Psoas muscle (tissue), 8 donors: Measurements from ENCODE around the gene TTLL6. TPM values are rescaled to one million over a fixed set of nuclear protein-coding genes. Genes with fewer than 3 reads are reported as not detected.

Source experiments
- ATAC-seq, 4 donors: fragments of 200-7000 bp; cut with Tn5 transposase; one replicate each; pipeline ENCODE4 v1.9.1; 2020; ENCODE audit warnings: moderate library complexity in 3 of 4, mild to moderate bottlenecking in 2 of 4
- DNase-seq, 2 donors: peaks; one replicate each; pipeline ENCODE4 v3.0.0-alpha.2; 2020
- H3K27ac ChIP-seq: fragments of 200-600 bp; one replicate; pipeline ENCODE4 v1.8.0; 2022
- H3K27me3 ChIP-seq, 3 donors: fragments of 200-600 bp in 1 of 3; one replicate each; pipeline versions ENCODE4 v1.6.1 to v1.8.0; 2013 to 2022; ENCODE audit warnings: low read length in 2 of 3, mild to moderate bottlenecking in 2 of 3, moderate library complexity in 1 of 3; ENCODE audit not compliant: insufficient read depth in 3 of 3
- H3K36me3 ChIP-seq, 2 donors: fragments of 200-600 bp in 1 of 2; one replicate each; pipeline versions ENCODE4 v1.6.1 to v1.8.0; 2013 to 2022; ENCODE audit warnings: low read depth in 1 of 2, mild to moderate bottlenecking in 1 of 2, moderate library complexity in 1 of 2; ENCODE audit not compliant: insufficient read depth in 1 of 2
- H3K4me1 ChIP-seq: fragments of 200-600 bp; one replicate; pipeline ENCODE4 v1.8.0; 2022
- H3K4me3 ChIP-seq: fragments of 200-600 bp; one replicate; pipeline ENCODE4 v1.8.0; 2022; ENCODE audit warnings: mild to moderate bottlenecking
- H3K9me3 ChIP-seq: fragments of 200-600 bp; one replicate; pipeline ENCODE4 v1.8.0; 2022
- CTCF ChIP-seq: fragments of 200-600 bp; IDR thresholded peaks from one replicate; pipeline ENCODE4 v1.8.0; 2022; ENCODE audit warnings: antibody characterized with exemption
- WGBS, 3 donors: extraction: QIAGEN DNeasy Blood & Tissue Kit; methylation state at CpG; one replicate each; pipeline versions ENCODE4 v1.1.6 to v1.1.7; 2013; 5-methylcytosine and 5-hydroxymethylcytosine counted together
- intact Hi-C, 2 donors: fragments of 100-400 bp; cut with DNase I; formaldehyde crosslinking; loops; one replicate each; pipeline versions ENCODE4 v1.11.0 to v1.14.2; 2022
- polyA plus RNA-seq, 3 donors: library from polyadenylated mRNA; stranded (reverse); fragments of 200-250 nt; gene quantifications; one replicate each; pipeline ENCODE4 v1.2.3, GENCODE V29; 2013
- total RNA-seq, 4 donors: library from RNA; stranded (reverse); fragmentation: NEBNext Ultra II Directional in 2 of 4; extraction: Animal tissue kit (Norgen Biotek cat#: 25700) in 2 of 4; gene quantifications; one replicate each; pipeline versions ENCODE4 v1.2.1 to v1.2.4, GENCODE V29; 2021 to 2023
- donor health status: healthy with polysubstance abuse.
- donor health status: DM: no; HTN: no; CAD: no; lungs with moderate emphysema.
- donor health status: Bipolar disorder and iron deficiency.
- donor health status: healthy.
- donor health status: DM: yes; HTN: yes; CAD: no.
- donor health status: DM: no; HTN: no; CAD: no.
- donor health status: DM: no; HTN: no; CAD: no.
- donor health status: DM: yes; HTN: yes; CAD: no.

The TTLL6 gene
- total and polyA plus RNA-seq, 7 donors = 0.03 to 0.05 TPM; not detected in 5

GRCh38 chr17:48769009-48769675 is 47.9 kb downstream of the TTLL6 start:
- TF ChIP-seq CTCF = no peak
- DNase-seq = no peak
- intact Hi-C loops = no loop called here
- Histone ChIP-seq H3K4me1 (no peaks in the 10 kb centered on the region), H3K9me3 (no peaks in the 10 kb centered on the region), H3K27me3 (peaks cover 2 to 59% (median 6%) of the 10 kb centered on the region in 3 donors), H3K27ac (no peak overlapping the region), H3K4me3 (no peak overlapping the region), H3K36me3 (no peaks in the 10 kb centered on the region)
- no peak for ATAC-seq
- 59 to 70% (median 66%) methylated on average over 5 of the region's 5 CpGs for WGBS, 3 donors

GRCh38 chr17:48767263-48767774 is 49.7 kb downstream of the TTLL6 start:
- Histone ChIP-seq H3K36me3 (no peaks in the 10 kb centered on the region), H3K27ac (no peak overlapping the region), H3K4me3 (no peak overlapping the region), H3K27me3 (peaks cover 2 to 66% (median 3%) of the 10 kb centered on the region in 3 donors), H3K9me3 (no peaks in the 10 kb centered on the region), H3K4me1 (no peaks in the 10 kb centered on the region)
- 62 to 77% (median 74%) methylated on average over 4 of the region's 4 CpGs for WGBS, 3 donors
- intact Hi-C loops = no loop called here
- DNase-seq = no peak
- TF ChIP-seq CTCF = no peak
- no peak for ATAC-seq

- no peak overlapping the region for H3K27ac ChIP-seq
- H3K36me3 ChIP-seq = no peaks in the 10 kb centered on the region
- DNase-seq = no peak
- TF ChIP-seq CTCF = no peak
- no peaks in the 10 kb centered on the region for H3K9me3 ChIP-seq
- H3K4me3 ChIP-seq = no peak overlapping the region
- 61 to 90% (median 77%) methylated on average over 6 of the region's 6 CpGs for WGBS, 3 donors
- ATAC-seq = no peak
- intact Hi-C loops = no loop called here
- peaks cover under 1 to 81% (median 4%) of the 10 kb centered on the region in 3 donors for H3K27me3 ChIP-seq
- H3K4me1 ChIP-seq = no peaks in the 10 kb centered on the region
Observed at GRCh38 chr17:48761114-48761513, 55.9 kb downstream of the TTLL6 start.

- Histone ChIP-seq H3K4me3 (no peak overlapping the region), H3K4me1 (no peaks in the 10 kb centered on the region), H3K9me3 (no peaks in the 10 kb centered on the region), H3K27me3 (peaks cover 2 to 81% (median 7%) of the 10 kb centered on the region in 3 donors), H3K27ac (no peak overlapping the region), H3K36me3 (no peaks in the 10 kb centered on the region)
- no peak for TF ChIP-seq CTCF
- DNase-seq (no peak), ATAC-seq (no peak)
- intact Hi-C loops = no loop called here
- 37 to 41% (median 40%) methylated on average over 4 of the region's 4 CpGs for WGBS, 3 donors
Observed at GRCh38 chr17:48760411-48760810, 56.6 kb downstream of the TTLL6 start.

GRCh38 chr17:48759288-48759687 is 57.7 kb downstream of the TTLL6 start:
- Histone ChIP-seq H3K4me3 (no peak overlapping the region), H3K27ac (no peak overlapping the region), H3K9me3 (no peaks in the 10 kb centered on the region), H3K27me3 (peaks cover 4 to 84% (median 10%) of the 10 kb centered on the region in 3 donors), H3K36me3 (no peaks in the 10 kb centered on the region), H3K4me1 (no peaks in the 10 kb centered on the region)
- intact Hi-C loops = no loop called here
- ATAC-seq (no peak), DNase-seq (no peak)
- TF ChIP-seq CTCF = no peak
